GM10847 (cell line): ENCODE results near the gene JPH3.

Source experiments
- POLR2A ChIP-seq: IDR thresholded peaks from 2 replicates; pipeline ENCODE4 v1.6.1; 2011; ENCODE audit not compliant: insufficient read length; ENCODE audit errors: extremely low read depth

Gene JPH3

GRCh38 chr16:87697792-87698191 is 95.5 kb downstream of the JPH3 start:
- TF ChIP-seq POLR2A, result no peak

GRCh38 chr16:87698241-87698640 is 95.9 kb downstream of the JPH3 start:
- TF ChIP-seq POLR2A, result no peak

DNA sequence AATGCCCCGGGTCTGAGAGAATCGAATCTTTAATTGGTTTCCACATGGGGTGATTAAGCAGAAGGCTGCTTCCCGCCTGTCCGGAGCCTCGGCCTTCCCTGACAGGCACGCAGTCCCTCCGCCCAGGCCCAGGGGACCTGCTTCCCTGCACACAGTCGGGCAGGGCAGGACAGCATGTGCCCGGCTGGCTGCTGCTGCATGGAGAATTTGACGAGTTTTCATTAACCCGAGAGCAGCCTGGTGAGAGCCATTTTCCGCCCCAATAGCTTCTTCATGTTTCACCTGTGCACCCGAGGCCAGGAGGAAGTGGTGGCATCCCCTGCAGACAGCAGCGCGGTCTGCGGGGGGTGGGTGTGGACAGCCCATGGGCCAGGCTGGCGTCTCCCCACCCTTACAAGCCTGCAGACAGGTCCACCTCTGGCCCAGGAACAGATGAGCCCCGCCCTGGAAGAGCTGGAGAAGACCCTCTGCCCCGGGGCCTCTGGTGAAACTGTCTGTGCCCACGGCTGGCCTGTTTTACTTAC is 96.4 kb downstream of the JPH3 start:
- TF ChIP-seq POLR2A, result no peak

DNA sequence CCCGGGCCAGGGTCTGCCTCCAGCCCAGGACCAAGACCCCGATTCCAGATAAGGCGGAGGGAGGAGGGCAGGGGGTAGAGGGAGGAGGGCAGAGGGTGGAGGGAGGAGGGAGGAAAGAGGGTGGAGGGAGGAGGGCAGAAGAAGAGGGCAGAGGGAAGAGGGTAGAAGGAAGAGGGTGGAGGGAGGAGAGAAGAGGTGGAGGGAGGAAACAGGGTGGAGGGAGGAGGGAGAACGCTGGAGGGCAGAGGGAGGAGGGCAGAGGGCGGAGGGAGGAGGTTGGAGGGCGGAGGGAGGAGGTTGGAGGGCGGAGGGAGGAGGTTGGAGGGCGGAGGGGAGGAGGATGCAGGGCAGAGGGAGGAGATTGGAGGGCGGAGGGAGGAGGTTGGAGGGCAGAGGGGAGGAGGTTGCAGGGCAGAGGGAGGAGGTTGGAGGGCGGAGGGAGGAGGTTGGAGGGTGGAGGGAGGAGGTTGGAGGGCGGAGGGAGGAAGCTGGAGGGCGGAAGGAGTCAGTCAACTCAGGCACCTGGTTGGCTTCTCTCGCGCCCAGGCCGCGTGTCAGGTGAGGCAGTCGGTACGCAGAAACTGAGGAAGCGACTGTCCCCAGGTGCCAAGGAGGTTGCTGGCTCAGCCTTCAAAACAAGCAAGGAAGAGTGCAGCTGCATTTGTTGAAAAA is 98.2 kb downstream of the JPH3 start:
- no peak for TF ChIP-seq POLR2A

DNA sequence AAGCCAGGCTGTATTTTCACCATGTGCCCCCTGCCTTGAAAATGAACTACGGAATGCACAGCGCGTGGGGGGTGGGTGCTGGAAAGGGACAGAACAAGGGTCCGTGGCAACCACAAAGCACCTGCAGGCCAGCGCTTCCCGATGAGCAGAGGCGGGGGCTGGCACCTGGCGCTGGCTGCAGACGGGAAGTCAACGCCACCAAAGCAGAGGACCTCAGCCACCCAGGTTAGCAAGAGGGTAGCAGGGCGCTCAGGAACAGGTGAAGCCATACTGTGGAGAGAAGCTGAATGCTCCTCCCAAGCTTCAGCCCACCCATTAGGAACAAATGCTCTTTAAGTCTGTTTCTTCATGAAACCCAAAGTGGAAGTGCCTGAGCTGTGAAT is 98.8 kb downstream of the JPH3 start:
- no peak for TF ChIP-seq POLR2A

DNA sequence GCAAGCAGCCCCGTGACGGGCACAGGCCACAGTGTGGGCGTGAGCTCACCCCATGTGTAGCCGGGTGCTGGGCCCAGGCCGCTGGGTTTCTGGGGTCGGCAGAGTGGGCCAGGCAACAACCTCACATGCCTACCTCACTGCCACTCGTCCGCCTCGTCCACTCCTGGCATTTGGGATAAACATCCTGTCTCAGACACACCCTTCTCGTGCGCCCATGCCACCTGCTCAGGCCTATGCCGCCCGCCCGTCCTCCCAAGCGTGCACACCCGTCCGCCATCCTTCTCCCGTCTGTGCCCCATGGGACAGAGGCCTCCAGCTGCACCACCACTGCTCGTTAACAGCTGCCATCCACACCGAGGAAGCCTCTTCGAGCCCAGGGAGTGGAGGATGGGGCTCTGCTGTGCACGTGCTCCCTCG is 99.2 kb downstream of the JPH3 start:
- TF ChIP-seq POLR2A, result no peak

GRCh38 chr16:87702325-87702811 is 100.1 kb downstream of the JPH3 start:
- TF ChIP-seq POLR2A, result no peak

DNA sequence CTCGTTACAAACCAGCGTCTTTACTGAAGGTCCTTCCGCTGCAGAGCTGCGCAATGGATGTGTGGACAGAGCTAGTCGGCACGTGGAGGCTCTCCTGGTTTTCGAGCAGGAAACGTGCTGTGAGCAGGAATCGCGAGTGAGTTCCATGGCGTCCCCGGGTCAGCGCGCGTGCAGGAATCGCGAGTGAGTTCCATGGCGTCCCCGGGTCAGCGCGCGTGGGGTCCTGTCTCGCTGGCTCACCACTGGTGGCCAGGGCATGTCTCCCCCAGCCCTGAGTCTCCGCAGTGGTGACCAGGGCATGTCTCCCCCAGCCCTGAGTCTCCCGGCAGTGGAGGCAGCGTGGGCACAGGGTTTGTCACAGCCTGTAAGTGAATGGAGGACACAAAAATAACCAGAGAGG is 100.8 kb downstream of the JPH3 start:
- no peak for TF ChIP-seq POLR2A

GRCh38 chr16:87703835-87704375 is 101.6 kb downstream of the JPH3 start:
- no peak for TF ChIP-seq POLR2A

DNA sequence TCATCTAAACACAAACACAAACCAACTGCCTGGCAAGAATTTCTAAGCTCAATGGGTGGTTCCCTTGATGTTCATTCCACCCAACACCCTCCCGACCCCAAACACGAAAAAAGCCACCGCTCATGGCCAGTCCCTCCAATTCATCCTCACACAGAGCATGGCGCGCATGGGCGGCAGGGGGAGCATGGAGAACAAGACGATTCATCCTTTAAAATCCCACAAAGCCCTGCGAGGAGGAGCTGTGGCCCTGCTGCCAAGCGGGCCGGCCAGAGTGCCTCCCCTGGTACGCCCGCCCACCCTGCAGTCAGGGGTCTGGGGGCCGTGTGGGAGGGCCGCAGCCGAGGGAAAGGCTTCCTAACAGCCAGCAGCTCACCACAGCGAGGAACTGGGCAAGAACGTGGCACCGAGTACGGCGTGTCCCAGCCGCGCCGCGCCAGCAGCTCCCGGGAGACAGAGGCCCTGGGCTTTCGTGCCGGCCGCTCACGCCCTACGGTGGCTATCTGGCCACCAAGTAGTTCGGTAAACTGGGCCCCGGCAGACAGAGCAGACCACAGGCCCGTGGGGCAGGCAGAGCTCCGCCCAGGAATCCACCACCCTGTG is 102.5 kb downstream of the JPH3 start:
- TF ChIP-seq POLR2A, result no peak

GRCh38 chr16:87705771-87706277 is 103.5 kb downstream of the JPH3 start:
- TF ChIP-seq POLR2A, result no peak

- TF ChIP-seq POLR2A, result no peak
Measured at GRCh38 chr16:87706278-87707000, 104.1 kb downstream of the JPH3 start.

DNA sequence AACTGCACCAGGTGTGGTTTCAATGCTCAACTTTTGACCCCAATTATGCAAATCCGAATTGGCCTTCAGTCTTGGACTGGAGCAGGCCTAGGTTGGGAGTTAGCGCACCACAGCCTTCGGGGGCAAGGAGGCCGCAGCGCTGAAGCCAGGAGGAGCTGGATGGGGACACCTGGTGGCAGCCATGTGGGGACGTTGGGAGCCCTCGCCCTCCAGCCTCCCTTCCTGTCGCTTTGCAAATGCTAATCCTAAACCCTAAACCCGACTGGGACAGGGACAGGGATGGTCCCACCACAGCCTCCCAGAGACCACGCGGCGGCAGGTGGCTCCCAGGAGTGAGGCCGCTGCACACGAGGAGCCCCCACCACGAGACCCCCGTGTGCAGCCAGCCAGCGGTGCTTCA is 104.8 kb downstream of the JPH3 start:
- no peak for TF ChIP-seq POLR2A

DNA sequence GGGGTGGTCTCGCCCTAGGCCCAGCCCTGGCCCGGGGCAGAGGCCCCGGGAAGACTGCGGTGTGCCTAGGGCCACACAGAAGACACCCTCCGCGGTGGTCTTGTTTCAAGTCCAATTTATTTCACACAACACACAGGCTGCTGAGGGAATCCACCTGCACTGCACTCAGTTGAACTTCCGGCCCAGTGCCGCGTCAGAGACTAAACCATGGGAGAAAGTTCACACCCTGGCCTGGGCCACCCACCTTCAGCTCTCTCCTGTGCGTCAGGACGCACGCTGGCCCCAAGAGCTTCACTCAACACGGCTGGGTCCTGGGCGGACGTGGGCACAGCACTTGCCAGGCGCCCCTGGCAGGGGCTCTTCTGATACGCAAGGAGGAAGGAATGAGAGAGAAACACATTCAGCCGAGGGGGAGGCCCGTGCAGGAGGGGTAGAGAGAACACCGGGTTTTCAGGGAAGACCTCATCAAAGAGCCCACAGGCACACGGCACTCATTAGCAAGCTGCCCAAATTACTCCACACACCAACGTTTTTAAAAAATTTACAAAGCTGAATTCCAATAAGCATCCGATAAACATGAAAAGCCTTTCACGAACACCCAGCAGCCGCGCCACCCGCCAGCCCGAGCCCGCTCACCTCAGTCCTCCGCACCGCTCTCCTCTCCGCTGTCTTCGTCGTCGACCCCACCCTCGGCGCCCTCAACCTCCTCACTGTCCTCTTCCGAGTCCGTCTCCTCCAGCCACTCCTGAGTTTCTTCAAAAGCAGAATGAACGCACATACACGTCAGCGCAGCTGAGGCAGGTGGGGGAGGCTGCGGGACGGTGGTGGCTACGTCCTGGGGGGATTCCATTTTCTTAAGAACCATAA is 105.6 kb downstream of the JPH3 start:
- no peak for TF ChIP-seq POLR2A
